NB4 (cell line): ENCODE measurements around the gene OSBPL10.

ENCODE experiments used
- DNase-seq: peaks from one replicate; pipeline ENCODE4 v3.0.0; 2010; ENCODE audit warnings: low read depth
- H3K4me3 ChIP-seq: one replicate; pipeline ENCODE4 v1.5.1; 2011; ENCODE audit warnings: mild to moderate bottlenecking, low read depth, low read length, moderate library complexity
- MYC ChIP-seq: IDR thresholded peaks from 2 replicates; pipeline ENCODE4 v1.6.1; 2011; ENCODE audit warnings: low read depth, low read length
- POLR2A ChIP-seq: IDR thresholded peaks from 2 replicates; pipeline ENCODE4 v1.6.1; 2011; ENCODE audit warnings: mild to moderate bottlenecking; ENCODE audit not compliant: insufficient read length; ENCODE audit errors: extremely low read depth
- TF ChIP-seq, protein P1 (sequence below): IDR thresholded peaks from one replicate; pipeline ENCODE4 v1.5.1; 2012; ENCODE audit warnings: low read depth, low read length
- TF ChIP-seq, protein P2 (sequence below): IDR thresholded peaks from 2 replicates; pipeline ENCODE4 v1.6.1; 2011; ENCODE audit warnings: low read depth, low read length

Gene OSBPL10, protein sequence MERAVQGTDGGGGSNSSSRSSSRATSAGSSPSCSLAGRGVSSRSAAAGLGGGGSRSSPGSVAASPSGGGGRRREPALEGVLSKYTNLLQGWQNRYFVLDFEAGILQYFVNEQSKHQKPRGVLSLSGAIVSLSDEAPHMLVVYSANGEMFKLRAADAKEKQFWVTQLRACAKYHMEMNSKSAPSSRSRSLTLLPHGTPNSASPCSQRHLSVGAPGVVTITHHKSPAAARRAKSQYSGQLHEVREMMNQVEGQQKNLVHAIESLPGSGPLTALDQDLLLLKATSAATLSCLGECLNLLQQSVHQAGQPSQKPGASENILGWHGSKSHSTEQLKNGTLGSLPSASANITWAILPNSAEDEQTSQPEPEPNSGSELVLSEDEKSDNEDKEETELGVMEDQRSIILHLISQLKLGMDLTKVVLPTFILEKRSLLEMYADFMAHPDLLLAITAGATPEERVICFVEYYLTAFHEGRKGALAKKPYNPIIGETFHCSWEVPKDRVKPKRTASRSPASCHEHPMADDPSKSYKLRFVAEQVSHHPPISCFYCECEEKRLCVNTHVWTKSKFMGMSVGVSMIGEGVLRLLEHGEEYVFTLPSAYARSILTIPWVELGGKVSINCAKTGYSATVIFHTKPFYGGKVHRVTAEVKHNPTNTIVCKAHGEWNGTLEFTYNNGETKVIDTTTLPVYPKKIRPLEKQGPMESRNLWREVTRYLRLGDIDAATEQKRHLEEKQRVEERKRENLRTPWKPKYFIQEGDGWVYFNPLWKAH

DNA sequence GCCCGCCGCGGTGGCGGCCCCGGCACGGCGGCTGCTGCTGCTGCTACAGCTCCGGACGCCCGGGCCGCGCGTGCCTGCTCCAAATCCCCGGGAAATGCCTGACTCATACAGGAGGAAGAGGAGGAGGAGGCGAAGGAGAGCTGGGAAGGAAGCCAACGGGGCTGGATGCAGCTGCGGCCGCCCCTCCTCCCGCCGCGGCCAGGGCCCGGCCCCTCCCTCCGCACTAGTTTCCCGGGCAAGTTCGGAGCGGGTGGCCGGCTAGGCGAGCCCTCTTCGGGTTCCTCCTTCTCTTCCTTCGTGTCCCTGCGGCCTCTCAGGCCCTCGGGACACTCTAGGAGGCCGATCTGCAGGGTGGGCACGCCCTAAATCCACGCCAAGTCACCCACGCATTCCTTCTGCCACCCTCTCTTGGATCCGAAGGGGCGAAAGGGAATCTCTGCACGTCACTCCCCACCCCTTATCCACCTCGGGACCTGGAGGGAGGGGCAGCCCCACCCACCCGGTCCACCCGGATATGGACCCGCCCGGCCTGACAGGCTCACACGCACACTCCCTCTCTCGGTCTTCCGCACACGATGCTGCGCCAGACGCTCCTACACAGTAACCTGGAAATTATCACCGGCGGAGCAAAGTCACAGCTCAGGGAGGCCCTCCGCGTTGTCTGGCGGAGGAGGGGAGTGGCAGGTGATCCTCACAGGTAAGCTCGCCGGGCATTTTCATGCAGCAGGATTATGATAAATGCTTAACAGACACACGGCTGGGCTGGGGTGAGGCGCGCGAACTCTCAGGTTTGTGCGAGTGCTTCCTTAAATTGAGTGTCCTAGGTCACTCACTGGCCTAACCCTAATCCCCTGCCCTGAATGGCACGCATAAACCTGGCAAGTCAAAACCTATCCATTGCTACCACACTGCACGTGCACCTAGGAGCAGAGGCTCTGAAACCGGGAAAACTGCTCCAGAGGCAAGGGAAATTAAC lies at the start of gene OSBPL10, which contains the start of gene ZNF860:
OSBPL10 (minus strand) TSS at position 57 of the 976 bp plus-strand sequence. CDS start 83 bp downstream, outside the sequence.
ZNF860 (plus strand) TSS at position 545 of the 976 bp plus-strand sequence. CDS start 7,330 bp downstream, outside the sequence.
- DNase-seq = peak; percentile 29
- TF ChIP-seq, protein P1, sequence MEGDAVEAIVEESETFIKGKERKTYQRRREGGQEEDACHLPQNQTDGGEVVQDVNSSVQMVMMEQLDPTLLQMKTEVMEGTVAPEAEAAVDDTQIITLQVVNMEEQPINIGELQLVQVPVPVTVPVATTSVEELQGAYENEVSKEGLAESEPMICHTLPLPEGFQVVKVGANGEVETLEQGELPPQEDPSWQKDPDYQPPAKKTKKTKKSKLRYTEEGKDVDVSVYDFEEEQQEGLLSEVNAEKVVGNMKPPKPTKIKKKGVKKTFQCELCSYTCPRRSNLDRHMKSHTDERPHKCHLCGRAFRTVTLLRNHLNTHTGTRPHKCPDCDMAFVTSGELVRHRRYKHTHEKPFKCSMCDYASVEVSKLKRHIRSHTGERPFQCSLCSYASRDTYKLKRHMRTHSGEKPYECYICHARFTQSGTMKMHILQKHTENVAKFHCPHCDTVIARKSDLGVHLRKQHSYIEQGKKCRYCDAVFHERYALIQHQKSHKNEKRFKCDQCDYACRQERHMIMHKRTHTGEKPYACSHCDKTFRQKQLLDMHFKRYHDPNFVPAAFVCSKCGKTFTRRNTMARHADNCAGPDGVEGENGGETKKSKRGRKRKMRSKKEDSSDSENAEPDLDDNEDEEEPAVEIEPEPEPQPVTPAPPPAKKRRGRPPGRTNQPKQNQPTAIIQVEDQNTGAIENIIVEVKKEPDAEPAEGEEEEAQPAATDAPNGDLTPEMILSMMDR = no peak
- TF ChIP-seq, protein P2, sequence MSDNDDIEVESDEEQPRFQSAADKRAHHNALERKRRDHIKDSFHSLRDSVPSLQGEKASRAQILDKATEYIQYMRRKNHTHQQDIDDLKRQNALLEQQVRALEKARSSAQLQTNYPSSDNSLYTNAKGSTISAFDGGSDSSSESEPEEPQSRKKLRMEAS = no peak
- TF ChIP-seq POLR2A = no peak
- TF ChIP-seq MYC = no peak
- no peak within 1 kb of the TSS for H3K4me3 ChIP-seq

DNA sequence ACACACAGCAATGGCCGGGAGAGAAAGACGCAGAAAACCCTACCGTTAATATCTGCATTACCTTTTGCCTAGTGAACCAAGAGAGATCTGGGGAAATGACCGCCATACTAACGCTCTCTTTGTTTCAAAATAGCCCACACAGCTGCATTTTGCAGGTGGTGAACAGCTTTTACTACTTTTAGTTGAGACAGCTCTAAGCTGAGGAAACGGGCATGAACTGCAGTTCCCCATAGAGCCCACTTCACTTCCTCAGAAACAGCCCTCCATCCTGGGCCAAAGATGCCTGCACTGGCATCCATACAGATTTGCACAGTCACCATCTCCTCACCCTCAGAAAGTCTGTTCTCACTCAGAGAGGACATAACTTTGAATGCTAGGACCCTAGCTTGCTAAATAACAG lies 45.5 kb upstream of the OSBPL10 start:
- no peak for TF ChIP-seq MYC
- TF ChIP-seq, protein P2 = no peak
- TF ChIP-seq POLR2A = no peak
- TF ChIP-seq, protein P1 = no peak
- no peak for DNase-seq
- H3K4me3 ChIP-seq = no peak overlapping the region

DNA sequence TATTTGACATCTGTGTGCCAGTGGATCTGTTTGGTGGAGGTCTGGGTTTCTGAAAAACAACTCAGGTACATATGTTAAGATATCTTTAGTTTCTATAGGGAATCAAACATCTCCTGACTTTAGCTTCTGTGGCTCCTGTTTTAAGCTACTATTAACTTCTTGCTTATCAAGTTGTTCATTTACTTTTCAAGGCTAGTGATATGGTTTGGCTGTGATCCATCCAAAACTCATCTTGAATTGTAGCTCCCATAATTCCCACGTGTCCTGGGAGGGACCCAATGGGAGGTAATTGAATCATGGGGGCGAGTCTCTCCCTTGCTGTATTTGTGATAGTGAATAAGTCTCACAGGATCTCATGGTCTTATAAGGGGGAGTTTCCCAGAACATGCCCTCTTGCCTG lies 41.9 kb upstream of the OSBPL10 start:
- H3K4me3 ChIP-seq = no peak overlapping the region
- no peak for DNase-seq
- TF ChIP-seq POLR2A (no peak), MYC (no peak)
- TF ChIP-seq, protein P2 = no peak
- TF ChIP-seq, protein P1 = no peak

DNA sequence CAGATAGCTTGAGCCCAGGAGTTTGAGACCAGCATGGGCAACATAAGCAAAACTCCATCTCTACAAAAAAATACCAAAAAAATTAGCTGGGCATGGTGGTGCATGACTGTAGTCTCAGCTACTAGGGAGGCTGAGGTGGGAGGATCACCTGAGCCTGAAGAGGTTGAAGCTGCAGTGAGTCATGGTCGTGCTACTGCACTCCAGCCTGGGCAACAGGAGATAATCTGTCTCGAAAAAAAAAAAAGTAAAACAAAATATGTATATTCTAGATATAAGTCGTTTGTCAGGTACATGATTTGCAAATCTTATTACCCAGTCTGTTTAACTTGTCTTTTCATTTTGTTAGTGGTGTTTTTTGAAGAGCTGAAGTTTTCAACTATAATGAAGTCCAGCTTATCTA lies 40.7 kb upstream of the OSBPL10 start:
- no peak for DNase-seq
- TF ChIP-seq, protein P1 = no peak
- TF ChIP-seq MYC (no peak), POLR2A (no peak)
- TF ChIP-seq, protein P2 = no peak
- H3K4me3 ChIP-seq = no peak overlapping the region

DNA sequence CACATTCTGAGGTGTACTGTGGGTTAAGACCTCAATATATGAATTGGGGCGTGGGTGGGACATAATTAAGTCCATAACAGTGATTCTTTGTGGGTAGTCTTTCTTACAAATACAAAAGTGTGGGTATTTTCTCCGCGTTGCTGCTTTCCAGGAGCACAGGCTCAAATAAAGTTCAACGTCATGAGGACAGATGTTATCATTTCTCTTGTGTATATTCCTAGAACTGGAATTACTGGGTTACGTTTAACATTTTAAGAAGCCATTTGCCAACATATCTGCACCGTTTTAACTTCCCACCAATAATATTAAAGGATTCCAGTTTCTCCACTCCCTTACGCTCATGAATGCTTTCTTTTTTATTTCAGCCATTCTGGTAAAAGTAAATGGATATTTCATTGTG lies 40.1 kb upstream of the OSBPL10 start:
- DNase-seq = no peak
- no peak overlapping the region for H3K4me3 ChIP-seq
- no peak for TF ChIP-seq POLR2A
- TF ChIP-seq, protein P2 = no peak
- TF ChIP-seq, protein P1 = no peak
- TF ChIP-seq MYC = no peak
